Erythroblast (primary cell): ENCODE data around the gene EFNA4.
A peak's percentile ranks its signal among the peaks of the same experiment; 100 is the strongest.

ENCODE experiments used
- DNase-seq, 2 experiments: peaks; one replicate each; lab custom pipeline; 2025; lab: John Stamatoyannopoulos, UW
- GATA1 ChIP-seq: IDR thresholded peaks from 2 replicates; pipeline ENCODE4 v1.6.1; 2011; ENCODE audit warnings: low read depth, mild to moderate bottlenecking, control low read depth, low read length, moderate library complexity
- POLR2A ChIP-seq: IDR thresholded peaks from 2 replicates; pipeline ENCODE4 v1.6.1; 2011; ENCODE audit warnings: mild to moderate bottlenecking, low read length

EFNA4 gene

GRCh38 chr1:155064832-155065429 is 1.4 kb downstream of the EFNA4 start:
- no peak for TF ChIP-seq GATA1
- TF ChIP-seq POLR2A: no peak
- no peak for DNase-seq

GRCh38 chr1:155066777-155067176 is 3.2 kb downstream of the EFNA4 start:
- DNase-seq: no peak
- TF ChIP-seq GATA1 (no peak), POLR2A (no peak)

- DNase-seq: no peak
- TF ChIP-seq GATA1 (no peak), POLR2A (no peak)
Measured at GRCh38 chr1:155068599-155068998, 5.1 kb downstream of the EFNA4 start.

- no peak for DNase-seq
- TF ChIP-seq GATA1 (no peak), POLR2A (no peak)
Measured at GRCh38 chr1:155069551-155070157, 6.1 kb downstream of the EFNA4 start.

GRCh38 chr1:155070158-155070621 is 6.7 kb downstream of the EFNA4 start:
- TF ChIP-seq POLR2A: no peak
- no peak for DNase-seq

DNA sequence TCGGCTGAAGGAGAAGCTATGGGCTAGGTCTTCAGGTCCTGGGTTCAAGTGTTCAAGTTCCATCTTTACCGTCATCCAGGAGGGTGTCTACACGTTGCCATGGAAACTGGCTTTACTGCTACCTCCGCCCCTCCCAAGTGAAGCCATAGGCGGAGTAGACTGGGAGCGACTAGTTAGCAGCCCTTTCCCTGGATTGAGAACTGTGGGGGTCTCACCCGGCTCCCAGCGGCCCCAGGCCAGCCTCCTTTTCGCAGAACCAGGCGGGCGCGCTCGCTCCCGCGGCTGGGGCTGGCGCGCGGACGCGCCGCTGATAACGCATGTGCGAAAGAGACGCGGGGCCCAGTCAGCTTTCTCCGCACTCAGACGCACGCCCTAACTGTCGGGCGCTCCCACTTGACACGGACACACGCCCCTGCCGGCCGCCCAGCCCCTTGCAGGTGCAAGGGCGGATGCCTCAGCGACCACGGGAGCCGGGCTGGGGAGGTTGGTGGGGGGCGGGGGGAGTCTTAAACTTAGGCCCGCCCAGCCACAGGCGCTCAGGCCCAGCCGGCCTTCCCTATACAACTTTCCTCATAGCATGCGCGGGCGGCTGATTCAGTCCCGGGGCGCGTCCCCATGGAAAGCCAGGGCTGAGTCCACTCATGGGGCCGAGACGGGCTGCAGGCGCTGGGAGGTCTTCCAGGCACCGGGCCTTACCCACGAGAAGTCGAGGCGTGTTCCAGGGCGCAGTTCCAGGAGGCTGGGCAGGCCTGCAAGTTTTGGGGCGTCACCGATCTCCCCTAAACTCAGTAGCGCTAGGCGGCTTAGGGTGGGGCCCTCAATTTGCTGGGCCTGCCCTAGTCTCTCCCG is 7.4 kb downstream of the EFNA4 start:
- TF ChIP-seq POLR2A: no peak
- no peak for TF ChIP-seq GATA1
- DNase-seq: peak; percentile 92 to 93

DNA sequence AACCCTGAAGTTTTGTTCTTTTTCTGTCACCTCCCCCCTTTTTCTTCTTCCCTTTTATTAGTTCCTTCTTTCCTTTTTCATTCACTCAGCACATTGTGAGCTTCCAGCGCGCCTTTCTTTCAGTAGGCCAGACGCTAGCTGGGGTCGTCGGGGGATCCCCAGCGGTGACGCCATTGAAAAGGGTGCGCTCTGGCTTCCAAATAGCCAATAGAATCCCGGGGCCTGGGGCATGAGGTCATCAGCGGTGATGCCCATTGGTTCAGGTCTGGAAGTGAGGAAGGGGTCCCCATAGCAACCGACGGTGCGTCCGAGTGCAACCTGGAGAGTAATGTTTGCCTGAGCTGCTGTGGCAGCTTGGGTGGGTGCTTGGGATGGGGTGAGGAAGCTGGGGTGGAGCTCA is 8.2 kb downstream of the EFNA4 start:
- TF ChIP-seq POLR2A: no peak
- TF ChIP-seq GATA1: no peak
- no peak for DNase-seq

DNA sequence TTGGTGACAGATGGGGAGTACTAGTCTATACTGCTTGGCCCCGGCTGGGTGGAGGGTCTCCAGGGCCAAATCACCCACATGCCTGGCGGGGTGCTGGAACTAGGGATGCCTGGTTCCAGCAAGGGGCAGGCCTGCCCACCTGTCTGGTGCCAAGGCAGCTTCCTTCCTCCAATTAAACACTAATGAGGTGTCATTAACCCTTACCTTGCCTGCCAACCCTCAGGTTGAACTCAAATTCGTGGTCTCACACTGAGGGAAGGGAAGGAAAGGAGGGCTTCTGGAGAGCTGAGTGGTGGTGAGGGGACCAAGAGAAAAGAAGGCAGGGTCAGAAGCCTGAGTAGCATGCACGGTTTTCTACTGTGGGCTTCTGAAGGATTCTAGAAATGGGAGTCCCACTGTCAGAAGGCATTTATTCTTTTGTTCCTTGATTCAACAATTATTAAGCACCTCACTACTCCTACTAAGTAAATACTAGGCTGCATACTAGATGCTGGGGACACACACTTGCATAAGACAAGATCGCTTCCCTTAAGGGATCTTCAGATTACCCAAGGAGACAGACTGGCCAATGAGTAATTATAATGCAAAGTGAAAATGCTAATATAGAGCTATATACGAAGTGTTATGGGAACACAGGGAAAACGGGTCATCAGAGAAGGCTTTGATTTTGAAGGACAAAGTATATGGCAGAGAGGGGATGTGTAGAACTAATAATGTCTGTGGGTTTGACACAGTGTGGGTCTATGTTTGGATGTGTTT is 9.2 kb downstream of the EFNA4 start:
- DNase-seq: no peak

GRCh38 chr1:155073377-155074242 is 10.1 kb downstream of the EFNA4 start:
- no peak for DNase-seq
- TF ChIP-seq POLR2A (no peak), GATA1 (no peak)

More for the DNA sequence above, 9.2 kb downstream of the EFNA4 start:
- no peak for TF ChIP-seq GATA1
- no peak for TF ChIP-seq POLR2A

- TF ChIP-seq GATA1 (no peak), POLR2A (no peak)
- DNase-seq: no peak
Measured at GRCh38 chr1:155075535-155075934, 12.0 kb downstream of the EFNA4 start.

- no peak for TF ChIP-seq POLR2A
- TF ChIP-seq GATA1: no peak
- DNase-seq: no peak
Measured at GRCh38 chr1:155076371-155076770, 12.8 kb downstream of the EFNA4 start.

- no peak for TF ChIP-seq POLR2A
- no peak for TF ChIP-seq GATA1
- peak in 1 of 2 experiments; percentile 35 for DNase-seq
Measured at GRCh38 chr1:155077346-155077745, 13.8 kb downstream of the EFNA4 start.
